NT2/D1 (cell line): ENCODE measurements around the gene PM20D2.
A peak's percentile ranks its signal among the peaks of the same experiment; 100 is the strongest.
"Not testable (repeated sequence)": the region's sequence is repeated elsewhere in the genome, so short reads cannot be mapped to it uniquely, and the experiment has no call there.

Experiments used
- DNase-seq: peaks from one replicate; pipeline ENCODE4 v3.0.0-alpha.2; 2011; ENCODE audit warnings: low read depth, low spot score
- H3K27me3 ChIP-seq: 2 replicates; pipeline ENCODE4 v1.6.0; 2011; ENCODE audit warnings: mild to moderate bottlenecking; ENCODE audit not compliant: insufficient read length, insufficient read depth
- H3K36me3 ChIP-seq: 2 replicates; pipeline ENCODE4 v1.6.1; 2011; ENCODE audit warnings: mild to moderate bottlenecking, low read length, mixed read lengths; ENCODE audit not compliant: insufficient read depth, insufficient read length
- H3K4me1 ChIP-seq: 2 replicates; pipeline ENCODE4 v1.5.1; 2011; ENCODE audit not compliant: insufficient read depth, insufficient read length
- H3K4me3 ChIP-seq: 2 replicates; pipeline ENCODE4 v1.5.1; 2011; ENCODE audit warnings: low read depth; ENCODE audit not compliant: insufficient read length
- H3K9ac ChIP-seq: 2 replicates; pipeline ENCODE4 v1.6.0; 2011; ENCODE audit warnings: low read depth; ENCODE audit not compliant: insufficient read length
- H3K9me3 ChIP-seq: 2 replicates; pipeline ENCODE4 v1.5.1; 2011; ENCODE audit warnings: mild to moderate bottlenecking, low read length; ENCODE audit not compliant: insufficient read depth
- SUZ12 ChIP-seq: IDR thresholded peaks from 2 replicates; pipeline ENCODE4 v1.6.1; 2011; ENCODE audit not compliant: insufficient read length, insufficient read depth; ENCODE audit errors: extremely low read depth
- YY1 ChIP-seq: IDR thresholded peaks from 2 replicates; pipeline ENCODE4 v1.6.1; 2011; ENCODE audit not compliant: insufficient read length, insufficient read depth
- ZNF274 ChIP-seq: IDR thresholded peaks from 2 replicates; pipeline ENCODE4 v1.6.1; 2011; ENCODE audit warnings: mild to moderate bottlenecking, low read depth, low read length

PM20D2 gene

DNA sequence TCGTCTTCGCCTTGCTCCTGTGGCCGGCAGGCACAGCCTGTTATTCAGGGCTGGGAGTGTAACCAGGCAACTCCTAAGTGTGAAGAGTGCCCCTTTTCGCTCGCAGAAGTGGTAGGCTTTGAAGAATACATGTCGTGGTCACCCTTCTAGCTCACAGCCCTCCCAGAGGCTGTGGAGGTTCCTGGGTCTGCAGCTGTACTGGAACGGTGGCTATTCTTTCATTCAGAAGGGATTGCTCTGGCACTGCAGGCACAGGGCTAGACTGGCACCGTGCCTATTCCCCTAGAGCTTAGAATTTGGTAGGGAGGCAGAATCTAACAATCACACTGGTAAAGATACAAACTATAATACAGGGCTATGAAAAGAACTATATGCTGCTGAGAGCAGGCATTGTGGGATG, 26.9 kb upstream of the PM20D2 start:
- Histone ChIP-seq H3K9me3 (no peaks in the 10 kb centered on the region), H3K36me3 (no peaks in the 10 kb centered on the region), H3K9ac (no peak overlapping the region), H3K27me3 (peaks cover 27% of the 10 kb centered on the region), H3K4me3 (no peak overlapping the region), H3K4me1 (no peaks in the 10 kb centered on the region)
- TF ChIP-seq ZNF274, result no peak
- TF ChIP-seq YY1, result no peak
- no peak for TF ChIP-seq SUZ12
- DNase-seq, result no peak

GRCh38 chr6:89120371-89120770, 25.5 kb upstream of the PM20D2 start:
- Histone ChIP-seq H3K4me3 (no peak overlapping the region), H3K4me1 (no peaks in the 10 kb centered on the region), H3K27me3 (peaks cover 27% of the 10 kb centered on the region), H3K9me3 (no peaks in the 10 kb centered on the region), H3K36me3 (no peaks in the 10 kb centered on the region), H3K9ac (no peak overlapping the region)
- DNase-seq, result no peak
- no peak for TF ChIP-seq YY1
- TF ChIP-seq SUZ12, result no peak
- TF ChIP-seq ZNF274, result no peak

- H3K27me3 ChIP-seq, result peaks cover 24% of the 10 kb centered on the region
- H3K9me3 ChIP-seq, result no peaks in the 10 kb centered on the region
- H3K36me3 ChIP-seq, result no peaks in the 10 kb centered on the region
- no peak for TF ChIP-seq YY1
- TF ChIP-seq SUZ12, result no peak
- TF ChIP-seq ZNF274, result no peak
- no peak overlapping the region for H3K4me3 ChIP-seq
- no peaks in the 10 kb centered on the region for H3K4me1 ChIP-seq
- no peak overlapping the region for H3K9ac ChIP-seq
- no peak for DNase-seq
Measured at GRCh38 chr6:89121934-89122333, 23.9 kb upstream of the PM20D2 start.

DNA sequence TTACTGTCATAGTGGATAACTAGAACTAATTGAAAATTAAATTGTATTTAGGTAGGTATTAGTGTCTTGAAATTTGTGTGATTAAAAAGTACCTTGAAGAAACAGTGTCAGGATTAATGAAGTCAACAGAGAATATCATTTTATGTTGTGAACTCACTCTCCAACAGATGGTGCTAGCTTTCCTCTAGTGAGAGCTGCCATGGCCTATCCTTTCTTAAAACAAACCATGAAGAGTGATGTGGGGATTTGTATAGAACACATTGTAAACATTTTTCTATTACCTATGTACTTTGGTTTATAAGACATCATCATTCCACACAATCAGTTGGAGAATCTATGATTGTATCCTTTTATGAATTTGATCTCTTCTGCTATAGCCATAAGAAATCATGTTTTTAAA, 23.2 kb upstream of the PM20D2 start:
- DNase-seq, result no peak
- H3K36me3 ChIP-seq, result no peaks in the 10 kb centered on the region
- H3K9ac ChIP-seq, result no peak overlapping the region
- TF ChIP-seq YY1 (no peak), ZNF274 (no peak), SUZ12 (no peak)
- H3K4me3 ChIP-seq, result no peak overlapping the region
- H3K27me3 ChIP-seq, result peaks cover 19% of the 10 kb centered on the region
- H3K9me3 ChIP-seq, result no peaks in the 10 kb centered on the region
- no peaks in the 10 kb centered on the region for H3K4me1 ChIP-seq

GRCh38 chr6:89128256-89128671, 17.6 kb upstream of the PM20D2 start:
- H3K9me3 ChIP-seq, result peaks cover 25% of the 10 kb centered on the region
- not testable (repeated sequence) for H3K4me3 ChIP-seq, DNase-seq, H3K4me1 ChIP-seq, H3K9ac ChIP-seq, H3K36me3 ChIP-seq
- peaks cover 12% of the 10 kb centered on the region for H3K27me3 ChIP-seq

GRCh38 chr6:89131599-89131998, 14.3 kb upstream of the PM20D2 start:
- DNase-seq, result no peak
- Histone ChIP-seq H3K9ac (no peak overlapping the region), H3K36me3 (no peaks in the 10 kb centered on the region), H3K4me3 (no peak overlapping the region), H3K9me3 (peaks cover 52% of the 10 kb centered on the region), H3K4me1 (no peaks in the 10 kb centered on the region), H3K27me3 (peaks cover 23% of the 10 kb centered on the region)
- TF ChIP-seq ZNF274 (no peak), YY1 (no peak), SUZ12 (no peak)

DNA sequence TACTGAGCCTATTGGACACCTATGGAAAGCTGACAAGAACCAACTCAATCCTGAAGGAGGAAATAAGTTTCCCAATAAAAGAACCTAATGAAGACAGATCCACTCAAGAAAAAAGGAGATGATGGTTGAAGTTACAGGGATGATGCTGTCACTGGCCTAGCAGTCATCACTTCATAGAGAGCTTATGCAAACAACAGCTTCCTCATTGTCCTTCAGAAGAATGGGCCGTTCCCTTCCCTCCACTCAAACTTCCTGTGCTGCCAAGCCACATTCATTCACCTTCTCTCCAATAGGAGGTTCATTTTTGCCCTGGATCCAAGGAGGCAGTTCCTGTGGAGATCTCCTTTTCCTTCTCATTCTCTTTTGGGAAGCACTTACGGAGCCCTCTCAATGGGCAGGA, 13.8 kb upstream of the PM20D2 start:
- DNase-seq, result no peak
- no peak overlapping the region for H3K4me3 ChIP-seq
- H3K4me1 ChIP-seq, result no peaks in the 10 kb centered on the region
- peaks cover 52% of the 10 kb centered on the region for H3K9me3 ChIP-seq
- no peaks in the 10 kb centered on the region for H3K36me3 ChIP-seq
- peaks cover 27% of the 10 kb centered on the region for H3K27me3 ChIP-seq
- H3K9ac ChIP-seq, result no peak overlapping the region
- no peak for TF ChIP-seq SUZ12
- TF ChIP-seq ZNF274, result no peak
- no peak for TF ChIP-seq YY1

GRCh38 chr6:89133981-89134380, 11.9 kb upstream of the PM20D2 start:
- Histone ChIP-seq H3K4me3 (no peak overlapping the region), H3K36me3 (no peaks in the 10 kb centered on the region), H3K27me3 (peaks cover 35% of the 10 kb centered on the region), H3K9me3 (peaks cover 49% of the 10 kb centered on the region), H3K9ac (no peak overlapping the region), H3K4me1 (no peaks in the 10 kb centered on the region)
- peak; percentile 44 for DNase-seq
- no peak for TF ChIP-seq ZNF274
- TF ChIP-seq YY1, result no peak
- no peak for TF ChIP-seq SUZ12
